Mucosa of gallbladder (tissue), 1 donor: ENCODE data around the gene GDPGP1. TPM values are rescaled to one million over a fixed set of nuclear protein-coding genes. Genes with fewer than 3 reads are reported as not detected.
A peak's percentile ranks its signal among the peaks of the same experiment; 100 is the strongest.
"Not testable (repeated sequence)": the region's sequence is repeated elsewhere in the genome, so short reads cannot be mapped to it uniquely, and the experiment has no call there.

ENCODE experiments used
- DNase-seq: peaks from one replicate; pipeline ENCODE4 v3.0.0-alpha.2; 2020; ENCODE audit warnings: low spot score
- total RNA-seq: library from RNA; stranded (reverse); gene quantifications from one replicate; pipeline ENCODE4 v1.2.1, GENCODE V29; 2021
- donor health status: DM: no; HTN: no; CAD: no.

The GDPGP1 gene
- total RNA-seq, 1 donor from 2014 or later: 12.6 TPM

DNA sequence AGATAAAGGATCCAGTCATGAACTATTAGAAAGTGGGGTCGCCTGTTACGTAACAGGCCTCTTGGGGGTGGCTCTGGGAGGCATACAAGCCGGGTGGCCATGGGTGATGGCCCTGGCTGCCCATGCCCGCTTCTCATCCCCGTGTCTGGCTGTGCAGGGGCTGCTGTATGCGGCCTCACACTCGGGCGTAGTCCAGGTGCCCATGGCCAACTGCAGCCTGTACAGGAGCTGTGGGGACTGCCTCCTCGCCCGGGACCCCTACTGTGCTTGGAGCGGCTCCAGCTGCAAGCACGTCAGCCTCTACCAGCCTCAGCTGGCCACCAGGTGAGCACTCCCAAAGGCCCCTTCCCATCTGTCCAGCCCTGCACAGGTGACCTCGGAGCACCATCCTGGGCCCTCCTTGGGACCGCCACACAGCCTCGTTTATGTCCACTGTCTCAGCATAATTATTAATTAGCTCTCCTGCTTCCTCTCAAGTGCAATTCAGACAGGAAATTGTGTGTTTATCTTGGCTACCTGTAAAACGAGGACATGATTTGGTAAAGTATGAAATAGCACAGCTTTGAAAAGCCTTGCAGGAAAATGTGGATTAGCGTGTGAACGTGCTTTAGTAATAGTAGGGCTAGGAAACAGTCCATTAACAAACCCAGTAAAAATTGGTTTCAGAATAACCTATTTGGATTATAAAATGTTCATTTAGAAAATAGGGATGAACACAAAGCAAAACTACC is 8.3 kb upstream of the GDPGP1 start:
- DNase-seq: no peak

DNA sequence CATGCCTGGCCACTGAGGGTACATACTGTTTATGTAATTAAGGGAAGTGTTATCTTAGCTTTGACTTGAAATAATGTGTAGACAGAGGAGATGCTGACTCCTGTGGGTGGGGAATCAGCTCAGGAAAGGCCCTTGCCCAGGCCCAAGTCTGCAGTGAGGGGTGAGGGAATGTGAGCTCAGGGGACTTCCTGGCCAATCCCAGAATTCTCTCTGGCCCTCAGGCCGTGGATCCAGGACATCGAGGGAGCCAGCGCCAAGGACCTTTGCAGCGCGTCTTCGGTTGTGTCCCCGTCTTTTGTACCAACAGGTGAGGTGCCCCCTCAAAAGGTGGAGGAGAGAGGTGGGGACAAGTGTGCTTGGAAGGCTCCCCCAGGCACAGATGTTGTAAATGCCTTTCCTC is 6.7 kb upstream of the GDPGP1 start:
- no peak for DNase-seq

DNA sequence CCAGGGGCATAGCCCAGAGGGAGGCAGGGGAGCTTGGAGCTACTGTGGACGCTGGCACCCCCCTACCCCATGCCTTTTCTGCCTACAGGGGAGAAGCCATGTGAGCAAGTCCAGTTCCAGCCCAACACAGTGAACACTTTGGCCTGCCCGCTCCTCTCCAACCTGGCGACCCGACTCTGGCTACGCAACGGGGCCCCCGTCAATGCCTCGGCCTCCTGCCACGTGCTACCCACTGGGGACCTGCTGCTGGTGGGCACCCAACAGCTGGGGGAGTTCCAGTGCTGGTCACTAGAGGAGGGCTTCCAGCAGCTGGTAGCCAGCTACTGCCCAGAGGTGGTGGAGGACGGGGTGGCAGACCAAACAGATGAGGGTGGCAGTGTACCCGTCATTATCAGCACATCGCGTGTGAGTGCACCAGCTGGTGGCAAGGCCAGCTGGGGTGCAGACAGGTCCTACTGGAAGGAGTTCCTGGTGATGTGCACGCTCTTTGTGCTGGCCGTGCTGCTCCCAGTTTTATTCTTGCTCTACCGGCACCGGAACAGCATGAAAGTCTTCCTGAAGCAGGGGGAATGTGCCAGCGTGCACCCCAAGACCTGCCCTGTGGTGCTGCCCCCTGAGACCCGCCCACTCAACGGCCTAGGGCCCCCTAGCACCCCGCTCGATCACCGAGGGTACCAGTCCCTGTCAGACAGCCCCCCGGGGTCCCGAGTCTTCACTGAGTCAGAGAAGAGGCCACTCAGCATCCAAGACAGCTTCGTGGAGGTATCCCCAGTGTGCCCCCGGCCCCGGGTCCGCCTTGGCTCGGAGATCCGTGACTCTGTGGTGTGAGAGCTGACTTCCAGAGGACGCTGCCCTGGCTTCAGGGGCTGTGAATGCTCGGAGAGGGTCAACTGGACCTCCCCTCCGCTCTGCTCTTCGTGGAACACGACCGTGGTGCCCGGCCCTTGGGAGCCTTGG is 5.9 kb upstream of the GDPGP1 start:
- no peak for DNase-seq

DNA sequence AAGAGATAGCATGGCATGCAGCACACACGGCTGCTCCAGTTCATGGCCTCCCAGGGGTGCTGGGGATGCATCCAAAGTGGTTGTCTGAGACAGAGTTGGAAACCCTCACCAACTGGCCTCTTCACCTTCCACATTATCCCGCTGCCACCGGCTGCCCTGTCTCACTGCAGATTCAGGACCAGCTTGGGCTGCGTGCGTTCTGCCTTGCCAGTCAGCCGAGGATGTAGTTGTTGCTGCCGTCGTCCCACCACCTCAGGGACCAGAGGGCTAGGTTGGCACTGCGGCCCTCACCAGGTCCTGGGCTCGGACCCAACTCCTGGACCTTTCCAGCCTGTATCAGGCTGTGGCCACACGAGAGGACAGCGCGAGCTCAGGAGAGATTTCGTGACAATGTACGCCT is 5.0 kb upstream of the GDPGP1 start:
- DNase-seq: no peak

DNA sequence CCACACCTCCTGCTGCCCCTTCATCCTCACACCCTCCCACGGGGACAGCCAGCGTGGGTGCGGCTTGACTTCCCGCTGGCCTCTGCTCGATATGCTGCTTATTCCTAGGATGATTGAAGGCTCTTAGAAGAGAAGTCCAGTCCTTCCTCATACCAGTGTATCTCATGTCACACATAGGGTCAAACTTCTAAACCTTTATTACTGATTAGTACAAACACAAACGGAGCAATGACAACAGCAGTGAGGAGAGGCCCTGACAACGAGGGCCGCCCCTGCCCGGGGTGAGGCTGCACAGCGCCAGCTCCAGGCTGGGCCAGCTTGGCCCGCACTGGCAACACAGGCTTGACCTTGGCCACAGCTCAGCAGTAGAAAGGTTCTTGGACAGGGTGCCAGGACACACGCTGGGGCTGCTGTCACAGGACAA is 3.9 kb upstream of the GDPGP1 start:
- peak; percentile 70 for DNase-seq

DNA sequence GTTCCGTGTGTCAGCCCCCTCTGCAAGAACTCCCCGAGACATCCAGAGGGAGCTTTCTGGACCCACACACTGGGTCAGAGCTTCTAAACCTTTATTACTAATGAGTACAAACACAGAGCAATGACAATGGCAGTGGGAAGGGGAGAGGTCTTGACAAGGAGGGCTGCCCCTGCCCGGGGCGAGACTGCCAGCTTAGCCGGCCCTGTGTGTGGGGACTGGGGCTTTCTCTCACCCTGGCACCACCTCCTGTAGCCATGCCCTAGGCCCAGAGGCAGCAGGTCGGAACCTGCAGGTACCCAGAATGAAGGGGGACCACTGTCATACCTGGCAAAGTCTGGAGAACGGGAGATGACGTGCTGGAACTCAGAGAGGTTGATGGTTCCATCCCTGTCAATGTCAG is 3.4 kb upstream of the GDPGP1 start:
- DNase-seq: no peak

DNA sequence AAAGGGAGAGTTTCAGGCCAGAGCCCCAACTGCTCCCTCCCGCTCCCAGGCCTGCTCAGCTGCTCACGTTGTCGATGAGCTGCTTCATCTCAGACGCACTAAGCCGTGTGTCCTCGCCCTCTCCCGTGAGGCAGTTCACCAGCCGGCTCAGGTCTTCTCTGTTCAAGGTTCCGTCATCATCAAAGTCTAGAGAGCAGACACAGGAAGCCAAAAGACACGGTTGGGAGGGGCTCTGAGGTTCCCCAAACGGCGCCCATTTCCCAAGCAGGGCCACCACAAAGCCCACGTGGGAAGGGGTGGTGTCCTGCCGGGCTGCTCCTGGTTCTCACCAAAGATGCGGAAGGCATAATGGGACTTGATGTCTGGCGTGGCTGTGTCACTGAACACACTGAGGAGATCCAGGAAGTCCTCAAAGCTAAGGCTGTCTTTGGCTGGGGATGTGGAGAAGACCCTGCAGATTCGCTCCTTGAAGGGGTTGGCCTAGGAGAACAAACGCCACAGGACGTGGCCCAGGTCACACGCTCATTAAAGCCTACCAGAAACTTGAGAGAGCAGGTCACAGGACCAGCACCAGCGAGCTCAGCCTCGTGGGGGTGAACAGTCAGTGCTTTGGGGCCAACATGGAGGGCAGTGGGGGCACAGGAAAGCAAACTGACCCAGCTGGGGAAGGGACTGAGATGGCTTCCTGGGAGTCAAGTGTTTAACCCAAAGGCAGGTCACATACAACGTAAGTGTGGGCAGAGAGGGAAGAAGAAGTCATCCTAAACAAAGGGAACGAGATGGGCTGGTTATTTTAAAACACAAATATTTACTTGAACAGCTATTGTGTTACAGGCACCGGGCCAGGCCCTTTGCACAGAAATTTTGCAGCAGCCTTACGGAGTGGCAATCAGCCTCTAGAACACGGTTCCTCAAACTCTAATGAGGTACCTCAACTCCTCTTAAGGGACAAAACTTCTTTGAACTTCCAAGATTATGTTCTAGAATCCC is 2.7 kb upstream of the GDPGP1 start:
- DNase-seq: peak; percentile 47

DNA sequence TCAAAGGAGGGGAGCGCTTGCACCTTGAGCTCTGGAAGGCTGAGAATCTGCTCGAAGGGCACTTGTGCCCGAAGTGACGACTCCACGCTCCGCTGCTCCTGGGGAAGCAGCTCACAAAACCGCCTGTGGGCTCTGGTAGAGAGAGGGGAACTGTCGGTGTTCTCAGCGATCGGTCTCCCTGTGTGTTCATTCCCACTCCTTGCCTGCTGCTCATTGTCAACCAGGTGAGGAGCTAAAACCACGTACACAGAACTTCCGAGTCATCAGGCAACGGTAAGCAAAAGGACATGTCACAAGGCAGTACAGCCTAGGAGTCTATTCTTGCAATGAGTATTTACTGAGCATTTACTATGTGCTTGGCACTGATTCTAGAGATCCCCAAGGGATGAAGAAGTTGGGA is 1.8 kb upstream of the GDPGP1 start:
- DNase-seq: no peak

DNA sequence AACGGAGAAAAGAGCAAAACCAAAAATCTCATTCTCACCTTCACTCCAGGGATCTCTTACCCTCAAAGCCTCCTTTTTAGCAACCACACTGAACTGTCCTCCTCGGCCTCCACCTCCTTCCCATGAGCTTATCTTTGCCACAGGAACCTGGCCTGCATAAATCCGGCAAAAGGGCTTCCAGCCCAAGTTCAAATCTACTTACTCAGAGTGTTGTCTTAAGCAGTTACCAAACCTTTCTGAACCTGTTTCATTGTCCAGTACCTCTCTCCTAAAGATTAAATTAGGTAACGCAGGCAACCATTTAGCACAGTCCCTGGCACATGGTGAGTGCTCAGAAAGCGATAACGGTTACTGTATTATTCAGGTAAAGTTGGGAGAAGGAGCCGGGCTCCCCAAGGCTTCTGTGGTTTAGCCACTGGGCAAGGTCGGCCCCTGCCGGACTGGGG is 1.0 kb upstream of the GDPGP1 start:
- no peak for DNase-seq

DNA sequence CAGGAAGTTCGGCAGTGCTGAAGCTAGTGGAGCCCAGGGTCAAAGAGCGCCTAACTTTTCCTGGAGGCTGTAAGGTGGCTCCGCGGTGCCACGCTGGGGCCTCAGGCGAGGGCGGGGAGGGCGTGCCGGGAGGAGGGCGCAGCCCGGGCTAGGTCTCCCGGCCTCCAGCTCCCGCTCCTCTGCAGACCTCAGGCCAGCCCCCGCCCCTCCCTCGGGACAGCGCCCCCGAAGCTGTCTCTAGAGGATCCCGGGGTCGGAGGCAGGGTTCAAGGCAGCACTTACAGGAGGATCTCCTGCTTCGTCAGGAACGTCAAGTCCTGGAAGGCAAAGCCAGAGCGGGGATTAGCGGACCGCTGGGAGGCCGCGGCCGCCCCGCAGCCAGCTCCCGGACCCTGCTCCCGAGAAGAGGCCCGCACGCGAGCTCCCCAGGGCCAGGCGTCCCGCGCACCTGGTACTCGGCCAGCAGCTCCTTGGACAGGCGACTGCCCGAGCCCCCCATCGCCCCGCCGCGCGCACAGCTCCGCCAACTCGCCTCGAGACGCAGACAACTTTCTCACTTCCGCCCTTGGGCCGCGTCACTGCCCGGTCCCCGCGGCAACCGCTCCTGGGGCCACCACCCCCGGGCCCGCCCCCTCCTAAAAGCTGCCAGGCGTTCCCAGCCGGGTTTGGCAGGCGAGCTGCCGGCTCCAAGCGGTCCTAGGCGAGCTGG is 468 bp upstream of the GDPGP1 start, which contains the start of gene CIB1:
TSS of gene CIB1 (minus strand) at position 555 of the 709 bp plus-strand sequence. CDS start at position 499, 56 bp downstream.
- DNase-seq: peak; percentile 98

DNA sequence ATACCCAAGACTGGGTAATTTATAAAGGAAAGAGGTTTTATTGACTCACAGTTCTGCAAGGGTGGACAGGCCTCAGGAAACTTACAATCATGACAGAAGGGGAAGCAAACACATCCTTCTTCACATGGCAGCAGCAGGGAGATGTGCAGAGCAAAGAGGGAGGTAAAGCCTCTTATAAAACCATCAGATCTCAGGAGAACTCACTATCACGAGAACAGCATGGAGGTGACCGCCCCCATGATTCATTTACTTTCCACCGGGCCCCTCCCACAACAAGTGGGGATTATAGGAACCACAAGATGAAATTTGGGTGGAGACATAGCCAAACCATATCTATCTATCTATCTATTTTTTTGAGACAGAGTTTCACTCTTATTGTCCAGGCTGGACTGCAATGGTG is 5.4 kb downstream of the GDPGP1 start:
- no peak for DNase-seq

DNA sequence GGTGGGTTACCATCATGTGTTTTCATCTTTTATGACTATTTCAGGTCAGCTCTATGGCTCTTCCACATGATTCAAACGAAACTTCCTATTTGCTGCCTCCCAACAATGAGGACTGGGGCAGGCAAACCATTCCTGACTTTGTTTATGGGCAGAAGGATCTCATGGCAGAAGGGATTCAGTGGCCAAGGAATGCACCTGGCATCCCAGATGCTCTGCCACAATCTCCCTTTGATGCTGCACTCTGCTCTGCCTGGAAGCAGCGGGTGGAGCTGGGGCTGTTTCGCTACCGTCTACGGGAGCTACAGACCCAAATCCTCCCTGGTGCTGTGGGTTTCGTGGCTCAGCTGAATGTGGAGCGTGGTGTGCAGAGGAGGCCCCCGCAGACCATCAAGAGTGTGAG is 6.8 kb downstream of the GDPGP1 start:
- DNase-seq: no peak

DNA sequence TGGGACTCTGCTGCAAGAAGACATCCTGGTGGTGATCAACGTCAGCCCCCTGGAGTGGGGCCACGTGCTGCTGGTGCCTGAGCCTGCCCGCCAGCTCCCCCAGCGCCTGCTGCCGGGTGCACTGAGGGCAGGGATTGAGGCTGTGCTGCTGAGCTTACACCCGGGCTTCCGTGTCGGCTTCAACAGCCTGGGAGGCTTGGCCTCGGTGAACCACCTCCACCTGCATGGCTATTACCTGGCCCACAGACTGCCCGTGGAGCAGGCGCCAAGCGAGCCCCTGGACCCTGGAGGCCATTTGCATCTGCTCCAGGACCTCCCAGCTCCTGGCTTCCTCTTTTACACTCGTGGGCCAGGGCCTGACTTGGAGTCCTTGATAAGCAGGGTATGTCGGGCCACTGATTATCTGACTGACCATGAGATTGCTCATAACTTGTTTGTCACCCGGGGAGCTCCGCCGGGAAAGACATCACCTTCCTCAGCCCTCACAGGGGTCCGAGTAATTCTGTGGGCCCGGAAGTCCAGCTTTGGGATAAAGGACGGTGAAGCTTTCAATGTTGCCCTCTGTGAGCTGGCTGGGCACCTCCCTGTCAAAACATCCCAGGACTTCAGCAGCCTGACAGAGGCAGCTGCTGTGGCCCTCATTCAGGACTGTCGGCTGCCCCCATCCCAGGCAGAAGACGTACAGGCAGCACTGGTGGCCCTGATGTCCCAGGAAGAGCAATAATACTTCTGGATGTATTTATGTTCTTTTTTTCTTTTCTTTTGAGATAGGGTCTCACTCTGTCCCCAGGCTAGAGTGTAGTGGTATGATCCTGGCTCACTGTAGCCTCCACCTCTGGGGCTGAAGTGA is 7.6 kb downstream of the GDPGP1 start:
- no peak for DNase-seq

DNA sequence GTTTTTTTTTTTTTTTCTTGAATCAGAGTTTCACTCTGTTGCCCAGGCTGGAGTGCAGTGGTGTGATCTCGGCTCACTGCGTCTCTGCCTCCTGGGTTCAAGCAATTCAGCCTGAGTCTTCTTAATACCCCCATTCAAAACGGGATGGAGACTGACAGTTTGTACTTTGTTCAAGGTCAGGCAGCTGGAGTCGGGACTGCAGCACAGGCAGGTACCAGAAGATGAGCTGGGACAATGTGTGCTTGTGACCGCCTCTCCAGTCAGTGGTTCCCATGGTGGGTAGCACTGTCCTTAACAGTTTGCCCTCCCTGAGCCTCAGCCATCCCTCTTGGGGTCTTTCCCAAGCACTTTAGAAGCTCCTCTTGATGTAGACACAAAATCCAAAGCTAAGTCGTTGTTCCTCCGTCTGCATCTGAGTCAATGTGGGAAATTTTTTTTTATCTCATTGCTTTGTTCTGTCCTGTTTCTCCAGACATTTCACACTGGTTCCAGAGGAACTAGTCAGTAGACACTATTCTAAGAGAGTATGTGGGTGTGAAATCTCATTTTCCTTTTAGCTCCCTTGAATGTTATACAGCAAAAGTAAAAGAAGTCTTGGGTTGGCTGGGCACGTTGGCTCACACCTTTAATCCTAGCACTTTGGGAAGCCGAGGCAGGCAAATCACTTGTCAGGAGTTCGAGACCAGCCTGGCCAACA is 10.1 kb downstream of the GDPGP1 start:
- no peak for DNase-seq

DNA sequence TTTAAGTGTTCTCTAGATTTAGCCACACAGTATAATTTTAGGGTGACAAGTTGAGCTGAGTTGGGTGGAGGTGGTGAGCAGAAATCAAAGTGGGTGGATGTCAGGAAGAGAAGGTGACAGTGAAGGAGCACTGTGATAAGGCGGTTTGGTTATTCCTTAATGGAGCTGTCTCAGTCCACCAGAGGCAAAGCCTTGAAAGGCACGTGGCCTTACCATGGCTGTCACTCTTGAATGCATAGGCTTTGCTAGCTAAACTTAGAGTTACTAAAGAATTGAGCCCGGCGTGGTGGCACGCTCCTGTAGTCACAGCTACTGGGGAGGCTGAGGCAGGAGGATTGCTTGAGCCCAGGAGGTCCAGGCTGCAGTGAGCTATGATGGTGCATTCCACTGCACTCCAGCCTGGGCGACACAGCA is 14.8 kb downstream of the GDPGP1 start:
- DNase-seq: no peak

DNA sequence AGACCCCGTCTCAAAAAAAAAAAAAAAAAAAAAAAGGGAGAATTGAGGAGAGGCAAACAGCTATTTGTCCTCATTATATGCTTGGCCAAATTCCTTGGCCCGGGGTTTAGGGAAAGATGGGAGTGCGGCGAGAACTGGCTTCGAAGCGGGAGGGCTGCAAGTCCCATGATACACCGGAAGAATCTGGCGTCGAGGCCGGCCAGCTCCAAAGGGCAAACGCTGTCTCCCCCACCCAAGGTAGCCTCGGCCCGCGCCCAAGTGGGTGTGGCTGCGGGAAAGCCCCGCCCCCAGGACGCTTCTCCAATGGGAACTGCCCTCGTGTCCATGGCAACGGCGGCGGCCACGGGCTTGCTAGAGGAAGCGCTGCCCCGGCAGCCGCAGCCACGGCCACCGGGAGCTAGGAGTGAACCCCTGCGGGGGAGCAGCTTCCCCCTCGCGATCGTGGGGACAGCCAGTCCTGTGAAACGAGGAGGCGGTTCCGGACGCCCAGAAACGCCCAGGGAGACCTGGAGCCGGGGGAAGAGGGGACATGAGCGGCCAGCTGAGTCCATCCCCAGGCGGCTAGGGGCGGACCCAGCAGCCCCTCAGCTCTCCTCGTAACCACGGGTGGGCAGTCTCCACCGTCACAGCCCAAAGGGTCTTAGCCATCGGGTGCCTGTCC is 15.3 kb downstream of the GDPGP1 start, which contains the start of gene TTLL13:
TSS of gene TTLL13 (plus strand) at position 354 of the 661 bp plus-strand sequence. CDS start 1,075 bp downstream, outside the sequence.
- peak; percentile 94 for DNase-seq

DNA sequence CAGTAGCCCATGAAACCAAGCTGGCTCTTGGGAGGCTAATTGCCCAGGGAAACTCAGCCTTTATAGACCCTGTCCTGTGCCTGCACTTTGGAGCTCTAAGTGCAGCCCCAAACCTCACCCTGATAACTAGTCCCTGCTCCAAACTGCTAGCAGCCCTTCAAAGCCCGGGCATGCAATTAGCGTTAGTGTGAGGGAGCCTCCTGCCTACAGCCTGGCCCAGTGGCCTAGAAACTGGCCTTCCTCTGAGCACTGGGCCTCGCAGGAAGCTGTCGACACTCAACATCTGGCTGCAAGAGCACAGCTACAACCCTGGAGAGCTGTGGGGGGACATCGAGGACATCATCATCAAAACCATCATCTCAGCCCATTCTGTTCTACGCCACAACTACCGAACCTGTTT is 23.8 kb downstream of the GDPGP1 start:
- DNase-seq: no peak

DNA sequence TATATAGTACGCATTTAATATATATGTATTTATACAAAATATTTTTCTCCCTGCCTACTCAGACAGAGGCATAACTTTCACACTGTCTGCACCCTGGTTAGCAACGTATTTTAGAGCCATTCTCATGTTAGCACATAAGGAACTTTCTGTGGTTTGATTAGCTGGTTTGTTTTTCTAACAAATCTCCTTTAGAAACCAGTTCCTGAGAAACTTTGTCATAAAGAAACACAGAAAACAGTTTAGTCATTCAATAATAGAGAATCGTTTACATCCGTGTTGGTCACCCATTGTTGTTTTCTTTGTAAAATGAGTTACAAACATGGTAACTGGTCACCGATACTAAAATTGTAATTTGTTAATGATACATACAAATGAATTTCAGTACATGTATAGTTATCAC is 25.5 kb downstream of the GDPGP1 start:
- DNase-seq: no peak

DNA sequence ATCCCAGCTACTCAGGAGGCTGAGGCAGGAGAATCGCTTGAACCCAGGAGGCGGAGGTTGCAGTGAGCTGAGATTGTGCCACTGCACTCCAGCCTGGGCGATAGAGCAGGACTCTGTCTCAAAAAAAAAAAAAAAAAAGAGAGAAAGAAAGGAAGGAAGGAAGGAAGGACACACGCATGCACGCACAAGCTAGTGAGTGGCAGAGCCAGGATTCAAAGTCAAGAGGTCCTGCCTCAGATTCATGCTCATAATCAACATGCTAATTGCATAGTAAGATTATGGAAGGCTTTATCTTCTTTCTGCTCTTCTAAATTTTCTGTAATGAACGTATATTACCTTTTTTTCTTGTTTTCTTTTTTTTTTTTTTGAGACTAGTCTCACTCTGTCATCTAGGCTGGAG is 26.7 kb downstream of the GDPGP1 start:
- DNase-seq: not testable (repeated sequence)
